GM21423 (cell line): Measurements from ENCODE around the gene TAS1R2.

Source experiments
- ATAC-seq: cut with Tn5 transposase; IDR thresholded peaks from one replicate; pipeline ENCODE4 v1.9.1; 2021; ENCODE audit warnings: mild to moderate bottlenecking, moderate library complexity; ENCODE audit not compliant: unreplicated experiment

The TAS1R2 gene

DNA sequence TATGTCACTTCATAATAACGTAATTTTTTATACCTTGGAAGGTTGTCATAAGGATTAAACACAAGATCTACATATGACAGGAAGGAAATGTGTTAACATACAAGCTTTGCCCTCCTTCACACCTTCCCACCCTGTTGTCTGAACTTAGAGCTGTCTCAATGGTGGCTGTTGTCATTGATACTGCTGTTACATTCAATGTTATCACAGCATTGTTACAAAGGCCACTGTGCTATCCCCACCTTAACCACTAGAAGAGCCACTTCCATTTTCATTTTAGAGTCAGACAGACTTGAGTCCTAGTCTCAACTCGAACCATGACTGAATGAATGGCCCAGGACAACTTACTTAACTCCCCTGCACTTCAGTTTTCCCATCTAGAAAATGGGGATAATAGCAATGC, 31.2 kb downstream of the TAS1R2 start:
- no peak for ATAC-seq

DNA sequence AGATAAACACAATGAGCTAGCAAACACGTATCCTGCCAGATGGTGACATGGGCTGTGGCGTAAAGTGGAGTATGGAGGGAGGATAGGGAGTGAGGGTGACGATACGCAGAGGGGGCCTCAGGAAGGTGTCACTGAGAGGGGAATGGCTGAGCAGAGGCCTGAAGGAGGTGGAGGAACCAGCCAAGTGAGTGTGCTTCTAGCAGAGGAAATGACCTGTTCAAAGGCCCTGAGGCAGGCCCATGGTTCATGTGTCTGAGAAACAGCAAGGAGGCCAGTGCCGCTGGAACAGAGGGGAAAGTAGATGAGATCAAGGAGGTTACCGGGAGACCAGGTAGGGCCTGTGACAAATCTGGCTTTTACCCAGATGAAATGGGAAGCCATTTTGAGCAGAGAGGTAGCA, 36.0 kb downstream of the TAS1R2 start:
- ATAC-seq: no peak

DNA sequence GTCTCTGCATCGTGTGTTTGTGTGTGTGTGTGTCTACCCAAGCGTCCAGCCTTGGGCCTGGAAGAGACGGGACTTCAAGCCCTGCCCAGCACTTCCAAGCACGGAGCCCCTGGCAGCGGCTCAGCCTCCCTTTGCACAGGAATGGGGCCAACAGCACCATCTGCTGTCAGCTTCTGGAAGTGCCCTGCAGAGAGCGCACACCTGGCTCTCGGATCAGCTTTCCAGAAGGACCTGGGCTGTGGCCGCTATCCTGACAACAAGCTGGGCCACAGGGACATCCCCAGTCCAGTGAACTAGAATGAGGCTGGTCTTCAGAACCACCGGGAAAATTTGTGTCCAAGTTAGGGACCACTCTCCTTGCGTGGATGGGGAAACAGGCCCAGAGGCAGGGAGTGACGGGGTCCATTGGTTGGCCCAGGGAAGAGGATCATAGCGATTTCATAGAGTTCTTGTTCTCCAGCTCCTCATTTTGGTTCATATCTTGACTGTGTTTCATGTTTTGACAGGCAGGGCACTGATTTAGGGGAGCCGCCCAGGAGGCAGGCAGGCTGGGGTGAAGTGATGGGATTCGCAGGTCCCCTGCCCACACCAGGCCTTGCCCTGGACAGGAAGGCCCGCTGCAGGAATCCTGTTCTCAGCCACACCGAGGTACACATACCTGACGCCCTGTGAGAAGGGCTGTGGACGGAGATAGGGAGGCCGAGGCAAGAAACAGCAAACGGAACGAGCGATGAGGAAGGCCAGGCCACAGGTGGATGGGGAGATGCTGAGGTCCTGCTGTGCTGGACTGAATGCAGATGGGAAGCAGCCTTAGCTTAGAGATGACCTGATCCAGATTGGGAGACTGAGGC, 38.4 kb downstream of the TAS1R2 start:
- no peak for ATAC-seq

DNA sequence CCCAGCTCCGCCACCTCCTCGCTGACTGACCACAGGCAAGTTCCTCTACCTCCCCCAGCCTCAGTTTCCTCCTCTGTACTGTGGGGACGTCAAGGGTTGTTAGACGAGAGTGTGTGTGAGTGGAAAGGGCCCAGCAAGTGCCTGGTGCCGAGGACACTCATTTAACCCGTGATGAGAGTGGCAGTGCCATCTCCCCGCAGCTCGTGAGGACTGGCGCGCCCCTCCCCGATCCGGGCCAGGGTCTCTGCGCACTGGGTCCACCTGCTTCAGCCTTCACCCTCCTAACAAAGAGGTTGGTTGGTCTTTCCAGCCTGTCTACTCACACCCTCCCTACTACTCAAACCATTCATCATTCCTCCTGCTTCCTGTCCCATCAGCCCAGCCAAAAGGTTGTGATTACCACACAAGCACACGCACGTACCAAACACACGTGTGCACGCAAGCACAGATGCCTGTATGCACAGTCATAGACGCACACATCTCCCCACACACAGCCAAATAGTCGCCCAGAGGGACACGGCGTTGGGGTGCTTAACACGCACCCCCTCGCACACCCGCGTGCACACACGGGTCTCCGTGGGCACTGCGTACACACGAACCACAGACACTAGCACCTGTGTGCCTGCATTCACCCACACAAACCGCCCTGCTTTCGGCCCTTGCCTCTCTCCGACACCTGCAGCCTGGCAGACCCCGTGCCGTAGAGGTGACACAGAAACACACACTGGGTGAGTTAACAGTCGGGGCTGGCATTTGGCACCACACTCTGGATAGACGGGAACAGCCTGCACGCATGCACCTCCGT, 39.3 kb downstream of the TAS1R2 start:
- ATAC-seq: no peak

DNA sequence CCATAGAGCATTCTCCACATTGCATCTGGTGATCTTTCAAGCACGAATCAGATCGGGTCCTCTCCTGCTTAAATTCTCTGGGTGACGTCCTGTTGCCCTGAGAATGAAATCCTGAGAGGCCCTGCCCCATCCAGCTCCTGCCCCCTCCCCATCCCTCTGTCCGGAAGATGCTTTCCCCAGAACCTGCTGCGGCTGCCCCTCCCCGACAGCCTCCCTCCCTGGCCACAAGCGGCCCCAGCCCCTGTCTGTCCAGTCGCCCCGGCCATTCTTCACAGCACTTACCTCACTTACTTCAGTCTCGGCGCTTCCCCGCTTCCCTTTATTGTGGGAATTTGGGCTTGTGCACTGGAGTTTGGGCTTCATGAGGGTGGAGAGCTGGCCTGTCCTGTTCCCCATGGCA, 40.3 kb downstream of the TAS1R2 start:
- no peak for ATAC-seq

DNA sequence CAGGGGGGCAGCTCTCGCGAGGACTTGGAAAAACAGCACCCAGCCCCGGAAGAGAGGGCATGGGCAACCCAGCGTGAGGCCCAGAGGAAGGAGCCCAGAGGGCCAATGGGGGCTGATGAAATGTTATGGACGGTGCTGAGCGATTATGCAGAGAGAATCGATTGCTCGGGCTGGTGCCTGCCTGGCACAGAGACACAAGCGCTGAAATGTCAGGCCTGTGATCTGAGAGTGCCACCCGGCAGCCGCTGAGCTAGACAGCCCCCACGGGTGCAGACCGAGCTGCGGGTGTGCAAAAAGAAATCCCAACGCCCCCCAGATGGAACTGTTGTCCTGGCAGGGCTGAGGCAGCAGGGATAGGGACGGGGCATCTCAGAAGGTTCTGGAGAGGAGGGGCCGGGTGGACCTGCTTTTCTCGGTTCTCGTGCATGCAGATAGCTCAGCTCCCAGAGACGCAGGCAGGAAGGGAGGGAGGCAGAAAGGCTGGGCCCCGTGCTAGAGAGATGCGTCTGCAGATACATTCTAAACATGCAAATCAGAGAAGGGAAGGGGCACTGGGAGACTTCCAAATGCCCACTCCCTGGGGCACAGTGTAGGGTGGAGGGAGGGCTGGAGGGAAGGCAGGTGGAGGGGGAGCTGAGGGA, 41.5 kb downstream of the TAS1R2 start:
- no peak for ATAC-seq

DNA sequence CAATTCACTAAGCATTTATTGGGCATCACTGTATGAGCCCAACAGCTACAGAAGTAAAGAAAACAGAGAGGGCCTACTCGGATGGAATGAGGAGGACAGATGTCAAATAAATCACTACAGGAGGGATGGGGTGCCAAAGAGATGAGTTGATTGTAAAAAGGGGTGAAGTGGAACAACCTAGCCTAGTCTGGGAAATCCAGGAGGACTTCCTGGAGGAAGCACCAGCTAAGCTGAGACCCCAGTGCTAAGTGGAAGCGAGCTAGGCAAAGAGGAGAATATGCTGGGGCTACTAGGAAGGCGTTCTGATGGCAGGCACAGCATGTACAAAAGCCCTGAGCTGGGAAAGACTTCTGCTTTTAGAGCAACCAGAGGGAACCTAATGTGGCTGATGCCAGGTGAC, 42.1 kb downstream of the TAS1R2 start:
- ATAC-seq: no peak

DNA sequence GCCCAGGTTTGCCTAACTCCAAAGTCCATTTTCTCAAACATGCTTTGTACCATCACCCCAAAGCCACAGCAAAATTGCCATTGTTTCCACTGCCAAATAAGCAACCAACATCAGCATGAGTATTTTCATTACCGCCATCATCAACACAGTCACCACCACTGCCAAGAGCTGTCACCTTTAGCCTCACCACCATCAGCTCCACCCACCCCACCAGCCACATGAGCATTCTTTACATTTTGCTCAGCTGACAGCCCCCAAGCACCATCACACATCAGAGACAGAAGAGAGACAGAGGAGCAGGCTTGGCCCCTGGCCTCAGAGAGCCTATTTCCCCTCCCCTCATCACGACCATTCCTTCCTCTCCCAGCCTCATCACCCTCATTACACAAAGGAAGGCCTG, 42.7 kb downstream of the TAS1R2 start:
- ATAC-seq: no peak

DNA sequence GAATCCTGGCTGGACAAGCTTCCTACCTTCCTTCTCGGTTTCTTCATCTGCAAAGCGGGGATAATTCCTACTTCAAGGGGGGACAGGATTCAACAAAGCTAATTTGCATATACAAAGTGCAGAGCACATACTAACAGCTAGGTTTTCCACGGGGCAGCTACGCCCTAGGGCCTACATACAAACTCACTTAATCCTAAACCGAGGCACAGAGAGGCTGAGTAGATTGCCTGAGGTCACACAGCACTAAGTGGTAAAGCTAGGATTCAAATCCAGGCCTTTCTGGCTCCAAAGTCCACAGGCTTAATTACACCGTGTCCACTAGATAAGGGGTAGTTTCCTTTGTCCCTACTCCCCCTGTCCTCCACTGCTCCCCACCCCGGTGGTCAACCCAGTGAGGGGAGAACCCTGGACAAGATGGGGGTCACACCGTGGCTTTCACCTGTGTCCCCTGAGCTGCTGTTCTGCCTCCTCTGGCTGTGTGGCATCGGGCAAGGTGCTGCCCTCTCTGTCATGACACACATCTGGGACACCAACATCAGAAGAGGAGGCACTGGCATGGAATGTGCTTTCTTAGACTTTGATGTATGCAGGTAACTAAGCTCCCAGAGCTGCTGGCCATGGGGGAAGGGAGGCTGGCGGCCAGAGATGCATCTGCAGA, 44.5 kb downstream of the TAS1R2 start:
- ATAC-seq: no peak

DNA sequence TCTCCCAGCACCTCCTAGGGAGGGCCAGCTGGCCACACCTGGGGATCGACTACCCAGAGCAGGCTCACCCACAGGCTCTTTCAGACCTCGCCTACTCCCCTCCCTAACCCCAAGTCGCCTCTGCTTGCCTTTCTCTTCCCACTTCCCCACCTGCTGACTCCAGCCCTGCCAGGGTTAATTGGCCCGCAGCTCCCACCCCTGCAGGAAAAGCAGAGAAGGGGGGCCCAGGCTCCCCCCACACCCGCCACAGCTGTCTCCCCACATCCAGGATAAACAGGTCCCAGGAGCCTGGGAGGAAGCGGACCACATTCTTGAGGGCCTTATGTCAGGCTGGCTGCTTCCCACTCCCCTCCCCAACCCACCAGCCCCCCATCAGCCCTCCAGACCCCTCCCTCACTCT, 45.0 kb downstream of the TAS1R2 start:
- ATAC-seq: no peak

DNA sequence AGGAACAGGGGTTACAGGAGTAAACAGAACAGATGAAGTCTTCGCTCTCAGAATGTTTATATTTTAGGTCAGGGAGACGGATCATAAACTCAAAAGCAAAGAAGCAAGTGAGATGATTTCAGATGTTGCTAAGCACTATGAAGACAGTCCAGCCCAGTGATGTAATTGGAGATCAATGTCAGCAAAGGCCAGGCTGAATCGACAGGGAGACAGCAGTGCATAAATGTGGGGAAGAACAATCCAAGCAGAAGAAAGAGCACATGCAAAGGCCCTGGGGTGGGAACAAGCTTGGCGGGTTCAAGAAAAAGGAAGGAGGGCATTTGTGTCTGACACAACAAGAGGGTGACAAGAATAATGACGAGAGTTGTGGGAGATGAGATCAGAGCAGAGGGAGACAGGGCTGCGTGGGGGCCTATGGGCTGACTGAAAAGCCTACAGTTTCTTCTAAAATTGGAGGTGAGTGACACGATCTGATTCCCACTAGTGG, 47.0 kb downstream of the TAS1R2 start:
- no peak for ATAC-seq

DNA sequence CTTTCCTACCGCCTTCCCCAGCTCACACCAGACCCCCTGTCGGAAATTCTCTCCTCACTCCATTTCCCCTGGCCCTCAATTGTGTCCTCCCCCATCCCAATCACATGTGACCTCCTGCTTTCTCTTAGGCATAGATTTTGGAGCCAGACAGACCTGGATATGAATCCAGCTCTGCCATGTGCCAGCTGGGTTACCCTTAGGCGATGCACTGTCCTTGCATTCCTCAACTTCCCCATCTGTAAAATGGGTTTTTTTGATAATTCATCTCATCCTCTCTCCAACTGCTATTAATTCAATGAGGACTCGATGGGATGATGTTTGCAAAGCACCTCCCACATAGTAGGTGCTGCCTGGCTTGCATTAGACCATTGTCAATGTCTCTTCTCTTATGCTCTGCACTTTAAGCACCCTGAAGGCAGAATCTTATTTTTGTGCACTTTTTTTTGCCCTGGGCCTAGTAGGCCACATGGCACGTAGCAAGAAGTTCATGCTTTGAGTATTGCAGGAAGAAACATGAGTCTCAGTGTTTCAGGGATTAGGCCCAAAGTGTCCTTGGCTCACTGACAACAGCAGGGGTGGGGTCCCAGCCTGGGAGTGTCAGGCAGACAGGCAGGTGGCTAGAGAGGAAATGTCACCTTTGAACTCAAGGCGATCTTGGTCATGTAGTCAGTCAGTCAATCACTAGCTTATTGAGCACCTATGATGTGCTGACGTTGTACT, 47.6 kb downstream of the TAS1R2 start:
- no peak for ATAC-seq

DNA sequence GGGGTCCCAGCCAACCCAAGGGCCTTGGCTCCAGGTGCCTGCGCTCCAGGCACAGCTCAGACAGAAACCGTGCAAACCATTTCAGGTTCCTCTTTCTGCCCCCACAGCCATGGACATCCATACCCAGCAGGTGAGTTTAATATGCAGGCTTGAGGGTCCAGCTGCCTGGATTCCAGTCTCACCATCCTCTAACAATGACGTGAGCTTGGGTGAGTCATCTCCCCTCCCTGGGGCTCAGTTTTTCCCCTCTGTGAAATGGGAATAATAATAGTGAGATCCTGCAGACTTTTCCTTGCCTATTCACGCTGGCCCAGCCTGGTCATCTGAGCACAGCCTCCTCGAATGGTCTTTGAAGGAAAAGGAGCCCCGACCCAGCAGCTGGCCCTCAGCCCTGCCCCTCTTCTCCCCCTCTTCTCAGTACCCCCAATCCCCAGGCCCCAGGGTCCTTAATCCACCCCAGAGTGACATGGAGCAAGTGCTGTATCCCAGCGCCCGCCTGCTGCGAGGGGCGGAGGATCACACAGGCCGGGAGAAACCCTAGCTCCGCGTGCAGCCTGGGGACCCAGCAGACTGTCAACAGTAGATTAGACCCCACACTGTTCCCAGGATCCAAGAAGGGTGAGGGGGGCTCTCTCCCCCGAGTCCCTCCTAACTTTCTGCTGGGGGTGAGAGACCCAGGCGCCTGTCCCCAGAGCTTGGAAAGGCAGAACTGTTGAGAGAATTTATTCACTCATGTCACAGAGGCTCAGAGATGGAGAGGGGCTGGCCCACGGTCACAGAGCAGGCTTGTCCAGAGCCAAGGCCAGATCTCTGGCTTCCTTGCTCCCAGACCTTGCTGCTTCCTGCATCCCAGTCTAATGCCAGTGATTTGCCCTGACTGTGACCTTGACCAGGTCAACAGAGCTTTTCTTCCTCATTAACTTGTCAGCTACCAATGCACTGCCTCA, 49.2 kb downstream of the TAS1R2 start:
- no peak for ATAC-seq

DNA sequence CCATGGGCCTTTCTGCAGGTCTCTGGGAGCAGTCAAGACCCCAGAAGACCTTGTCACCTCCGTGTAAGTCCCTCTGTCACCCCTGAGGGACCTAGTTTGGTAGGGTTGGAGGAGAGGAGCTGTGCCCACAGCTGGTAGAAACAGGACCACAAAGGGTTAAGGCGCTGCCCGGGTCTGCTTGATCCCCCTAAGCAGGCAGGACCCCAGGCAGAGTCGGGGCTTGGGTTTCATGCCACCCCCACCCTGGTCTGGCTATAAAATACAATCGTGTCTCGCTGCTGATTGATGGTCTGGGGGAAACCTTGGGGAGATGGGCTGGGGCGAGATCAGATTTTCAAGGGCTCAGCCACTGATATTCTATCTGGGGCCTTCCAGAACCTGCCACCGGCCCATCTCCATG, 50.9 kb downstream of the TAS1R2 start:
- ATAC-seq: no peak

DNA sequence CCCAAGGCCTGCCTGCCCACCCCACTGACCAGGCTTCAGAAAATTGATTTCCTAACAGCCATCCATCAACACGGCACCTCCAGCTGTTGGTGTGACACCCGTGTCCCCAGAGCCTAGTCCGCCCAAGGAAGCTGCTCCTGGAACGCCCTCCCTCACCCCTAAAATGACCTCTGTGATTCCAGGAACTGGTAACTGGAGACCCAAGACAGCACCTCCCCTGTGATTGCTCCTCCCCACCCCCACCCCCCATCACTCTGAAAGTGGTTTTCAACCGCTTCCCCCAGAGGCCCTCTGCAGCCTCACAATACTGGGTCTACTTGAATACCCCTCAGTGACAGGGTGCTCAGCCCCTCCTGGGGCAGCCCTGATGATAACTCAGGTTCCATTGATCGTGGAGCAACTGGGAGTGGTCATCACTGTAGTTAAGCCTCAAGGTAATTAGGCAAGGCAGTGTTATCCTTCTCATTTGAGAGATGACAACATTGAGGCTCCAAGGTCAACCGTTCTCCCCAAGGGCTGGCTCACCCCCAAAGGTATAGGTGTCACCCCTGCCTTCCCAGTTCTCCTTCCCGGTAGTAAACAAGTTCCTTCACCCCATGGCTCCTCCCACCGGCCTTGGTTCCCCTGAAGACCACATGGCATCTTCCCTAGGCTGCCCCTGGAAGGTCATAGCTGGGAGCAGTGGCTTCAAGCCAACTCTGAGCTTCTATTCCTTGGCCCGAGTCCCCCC, 52.0 kb downstream of the TAS1R2 start:
- no peak for ATAC-seq

DNA sequence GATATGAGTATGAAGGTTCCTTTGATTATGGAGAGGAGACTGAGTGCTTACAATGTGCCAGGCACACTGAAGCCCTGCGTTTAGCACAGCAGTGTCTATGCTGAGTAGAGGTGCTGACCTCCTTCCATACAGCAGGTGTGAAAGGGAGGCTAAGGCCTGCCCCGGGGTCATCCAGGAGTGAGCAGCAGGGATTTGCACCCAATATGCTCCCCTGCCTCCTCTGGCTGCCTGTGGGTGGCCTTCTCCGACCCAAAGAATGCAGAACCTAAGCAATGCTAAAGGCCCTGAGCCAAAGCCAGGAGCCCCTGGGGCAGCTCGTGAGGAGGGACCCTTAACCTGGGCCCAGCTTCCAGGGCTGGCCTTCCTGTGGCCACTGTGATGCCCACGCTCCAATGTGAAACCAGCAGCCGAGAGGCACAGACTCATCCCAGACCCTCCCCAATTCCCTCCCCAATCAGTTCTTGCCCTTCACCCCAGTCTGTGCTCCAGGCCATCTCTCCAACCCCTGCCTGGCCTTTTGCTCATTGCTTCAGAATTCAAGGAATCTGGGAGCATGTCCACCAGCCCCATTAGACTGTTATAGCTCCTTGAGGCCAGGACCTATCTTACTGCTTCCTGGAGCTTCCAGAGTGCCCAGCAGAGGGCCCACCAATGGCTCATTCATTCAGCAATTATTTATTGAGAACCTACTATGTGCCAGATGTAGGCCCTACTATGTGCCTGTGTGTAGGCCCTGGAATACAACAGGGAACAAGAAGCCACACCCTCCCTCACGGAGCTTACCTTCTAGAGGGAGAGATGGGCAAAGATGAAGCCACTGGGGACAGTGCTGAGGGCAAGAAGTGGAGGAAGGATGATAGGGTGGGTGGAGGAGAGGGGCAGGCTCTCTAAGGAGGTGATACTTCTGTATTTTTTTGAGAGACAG, 53.3 kb downstream of the TAS1R2 start:
- no peak for ATAC-seq

DNA sequence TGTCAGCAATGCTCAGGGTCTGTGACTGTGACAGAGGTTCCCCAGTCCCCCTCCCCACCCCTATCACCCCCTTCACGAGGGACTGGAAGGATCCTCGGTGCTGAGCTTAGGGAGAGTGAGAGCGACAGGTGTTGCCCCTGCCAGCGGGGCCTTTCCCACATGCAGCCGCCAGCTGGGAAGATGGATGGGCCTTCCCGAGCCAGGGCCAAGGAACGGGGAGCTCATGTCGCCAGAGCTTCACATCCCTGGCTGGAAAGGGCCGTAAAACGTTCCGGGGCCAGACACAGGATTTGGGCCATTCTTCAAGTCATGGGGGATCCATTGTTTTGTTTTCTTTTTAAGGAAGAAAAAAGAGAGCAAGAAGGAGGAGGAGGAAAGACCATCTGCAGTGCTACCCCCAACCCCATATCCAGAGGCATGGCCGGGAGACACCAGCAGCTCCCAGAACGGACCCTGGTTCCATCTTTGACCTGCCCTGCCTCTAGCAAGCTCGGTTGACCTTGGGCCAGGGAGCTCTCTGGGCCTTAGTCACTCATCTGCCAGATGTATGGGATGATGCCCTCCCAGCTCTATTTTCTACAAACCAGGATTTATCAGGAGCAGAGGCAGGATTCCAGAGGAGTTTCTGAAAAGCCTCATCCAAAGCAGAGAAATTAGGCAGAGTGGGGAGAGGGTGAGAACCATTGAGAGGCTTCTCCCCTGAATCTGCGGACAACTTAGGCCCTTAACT, 54.1 kb downstream of the TAS1R2 start:
- ATAC-seq: no peak
